Hematopoietic multipotent progenitor cell treated with erythropoietin and hydrocortisone succinate and interleukin-3 and kit ligand, for 8 days (in vitro differentiated cells): ENCODE data around the gene TKTL1.

Experiments used
- DNase-seq: peaks from one replicate; pipeline ENCODE4 v3.0.0-alpha.2; 2015

The TKTL1 gene

DNA sequence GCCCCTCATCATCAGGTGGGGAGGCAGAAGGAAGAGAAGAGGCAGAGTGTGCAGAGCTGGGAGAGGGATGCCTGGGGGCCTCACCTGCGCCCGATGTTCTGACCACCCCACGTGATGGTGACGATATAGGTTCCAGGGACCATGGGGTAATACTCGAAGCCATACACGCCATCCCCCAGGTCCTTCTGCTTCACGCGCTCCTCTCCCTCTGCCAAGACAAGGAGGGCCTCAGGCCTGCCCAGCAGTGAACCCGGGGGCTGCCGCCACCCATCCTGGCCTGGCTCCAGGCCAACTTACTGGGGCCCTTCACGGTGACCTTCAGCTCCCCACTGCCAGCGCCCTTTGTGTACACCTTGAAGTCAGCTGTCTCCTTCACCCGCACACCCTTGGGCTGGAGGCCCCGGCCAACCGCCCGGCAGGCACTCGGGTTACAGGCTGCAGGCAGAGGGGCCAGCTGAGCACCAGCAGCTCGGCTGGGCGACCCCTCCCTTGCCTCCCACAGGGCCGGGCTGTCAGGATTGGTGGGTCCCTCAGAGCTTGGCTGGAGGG is 69.5 kb downstream of the TKTL1 start:
- DNase-seq, result no peak

DNA sequence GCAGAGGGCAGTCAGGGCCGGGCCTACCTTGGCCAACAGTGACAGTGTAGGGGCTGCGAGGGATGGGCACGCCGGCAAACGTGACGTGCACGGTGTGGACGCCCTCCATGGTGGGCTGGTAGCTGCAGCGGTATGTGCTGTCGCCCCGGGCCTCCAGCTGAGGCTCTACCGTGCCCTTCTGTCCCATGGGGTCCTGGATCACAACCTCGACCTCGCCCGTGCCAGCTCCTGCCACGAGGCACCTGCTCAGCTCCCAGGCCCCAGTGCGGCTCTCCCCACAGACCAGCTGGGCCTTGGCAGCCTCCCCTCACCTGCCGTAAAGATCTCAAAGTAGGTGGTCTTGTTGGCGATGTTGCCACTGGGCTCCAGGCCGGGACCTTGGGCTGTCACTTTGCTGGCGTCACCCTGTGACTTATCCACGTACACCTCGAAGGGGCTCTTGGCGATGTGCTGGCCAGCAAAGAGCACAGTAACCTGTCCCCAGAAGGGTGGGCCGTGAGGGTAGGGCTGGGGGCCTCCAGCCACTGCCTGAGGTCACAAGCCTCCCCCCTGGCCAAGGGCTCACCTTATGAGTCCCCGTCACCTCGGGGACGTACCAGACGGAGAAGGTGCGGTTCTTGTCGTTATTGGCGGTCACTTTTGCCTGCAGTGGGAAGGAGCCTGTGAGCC is 70.5 kb downstream of the TKTL1 start:
- DNase-seq, result no peak

DNA sequence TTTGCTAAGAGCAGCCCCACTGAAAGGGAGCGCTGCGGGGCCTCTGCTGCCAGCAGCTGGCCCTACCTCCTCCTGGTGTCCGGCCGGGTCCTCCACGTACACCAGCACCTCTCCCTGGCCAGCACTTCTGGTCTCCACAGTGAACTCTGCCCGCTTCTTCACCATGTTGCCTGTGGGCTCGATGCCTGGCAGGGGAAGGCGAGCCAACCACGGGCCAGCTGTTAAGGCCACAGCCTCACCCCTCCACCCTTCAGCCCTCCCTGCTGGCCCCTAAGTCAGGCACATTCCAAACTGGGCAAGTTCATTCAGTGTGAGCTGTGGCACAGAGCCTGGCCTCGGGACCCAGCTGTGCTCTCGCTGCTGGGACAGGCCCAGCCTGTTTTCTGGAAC is 71.1 kb downstream of the TKTL1 start:
- peak; percentile 23 for DNase-seq

DNA sequence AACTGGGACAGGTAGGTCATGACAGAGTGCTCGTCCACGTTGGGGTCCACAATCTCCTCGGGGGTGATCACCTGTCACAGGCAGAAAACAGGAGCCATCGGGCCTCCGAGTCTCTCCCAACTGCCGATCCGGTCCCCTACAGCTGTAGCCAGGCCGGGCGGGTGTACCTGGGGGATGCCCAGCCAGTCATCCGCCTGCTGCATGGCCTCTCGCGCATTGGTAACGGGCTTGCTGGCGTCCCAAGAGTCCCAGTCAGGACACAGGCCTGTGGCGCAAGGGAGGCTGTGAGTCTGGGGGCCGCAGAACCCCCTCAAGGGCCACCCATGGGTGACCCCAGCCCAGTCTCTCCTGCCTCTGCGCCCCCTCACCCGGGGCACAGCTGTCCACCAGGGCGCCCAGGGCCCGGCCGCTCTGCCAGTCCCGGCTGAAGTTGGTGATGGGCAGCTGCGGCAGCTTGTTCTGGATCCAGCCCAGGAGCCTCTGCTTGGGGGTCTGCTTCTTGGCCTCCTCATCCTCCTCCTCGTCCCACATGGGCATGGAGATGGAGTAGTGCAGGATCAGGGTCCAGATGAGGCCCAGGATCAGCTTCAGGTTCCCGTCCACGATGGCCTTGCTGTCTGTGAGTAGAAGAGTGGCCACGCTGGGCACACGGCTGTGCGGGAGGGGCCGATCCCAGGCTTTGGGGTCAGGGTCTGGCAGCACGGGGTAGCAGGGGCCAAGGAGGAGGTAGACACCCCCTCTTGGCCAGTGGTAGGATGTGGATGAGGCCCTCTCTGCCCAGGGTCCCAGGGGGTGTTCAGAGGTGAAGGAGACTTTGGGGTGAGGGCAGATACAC is 72.1 kb downstream of the TKTL1 start:
- DNase-seq, result no peak

DNA sequence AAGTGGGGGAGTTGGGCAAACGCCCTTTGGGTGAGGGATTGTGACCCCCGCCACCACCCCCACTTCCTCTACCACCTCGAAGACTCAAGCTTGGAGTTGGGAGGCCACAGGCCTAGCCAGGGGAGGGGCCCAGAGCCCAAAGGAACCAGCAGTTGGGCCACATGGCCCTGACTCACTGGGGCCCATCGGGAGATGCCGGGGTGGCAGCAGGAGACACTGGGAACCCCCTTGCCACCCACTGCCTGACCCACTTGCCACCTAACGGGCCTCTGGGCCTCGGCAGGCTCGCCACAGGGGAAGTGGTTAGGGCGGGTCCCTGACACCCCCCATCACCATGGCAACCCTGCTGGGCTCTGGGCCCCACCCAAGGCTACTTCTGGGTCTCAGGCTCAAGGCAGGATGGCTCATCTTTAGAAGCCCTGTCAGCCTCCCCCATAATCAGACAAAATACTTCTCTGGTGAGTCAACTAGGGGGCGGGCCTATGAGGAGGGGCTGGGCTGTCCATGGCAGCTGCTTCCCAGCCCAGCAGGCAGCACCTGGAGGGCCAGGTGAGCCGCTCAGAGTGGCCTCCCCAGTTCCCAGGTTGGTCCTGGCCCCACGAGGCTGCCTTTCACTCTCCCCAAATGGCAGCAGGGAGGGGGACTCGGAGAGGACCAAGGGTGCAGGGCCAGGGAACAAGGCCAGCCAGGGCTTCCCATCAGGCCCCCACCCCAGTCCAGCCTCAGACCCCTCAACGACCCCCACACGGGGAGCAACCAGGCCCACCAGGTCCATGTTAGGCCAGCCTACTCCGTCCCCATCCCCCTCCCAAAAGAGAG is 73.2 kb downstream of the TKTL1 start:
- DNase-seq, result peak; percentile 94

DNA sequence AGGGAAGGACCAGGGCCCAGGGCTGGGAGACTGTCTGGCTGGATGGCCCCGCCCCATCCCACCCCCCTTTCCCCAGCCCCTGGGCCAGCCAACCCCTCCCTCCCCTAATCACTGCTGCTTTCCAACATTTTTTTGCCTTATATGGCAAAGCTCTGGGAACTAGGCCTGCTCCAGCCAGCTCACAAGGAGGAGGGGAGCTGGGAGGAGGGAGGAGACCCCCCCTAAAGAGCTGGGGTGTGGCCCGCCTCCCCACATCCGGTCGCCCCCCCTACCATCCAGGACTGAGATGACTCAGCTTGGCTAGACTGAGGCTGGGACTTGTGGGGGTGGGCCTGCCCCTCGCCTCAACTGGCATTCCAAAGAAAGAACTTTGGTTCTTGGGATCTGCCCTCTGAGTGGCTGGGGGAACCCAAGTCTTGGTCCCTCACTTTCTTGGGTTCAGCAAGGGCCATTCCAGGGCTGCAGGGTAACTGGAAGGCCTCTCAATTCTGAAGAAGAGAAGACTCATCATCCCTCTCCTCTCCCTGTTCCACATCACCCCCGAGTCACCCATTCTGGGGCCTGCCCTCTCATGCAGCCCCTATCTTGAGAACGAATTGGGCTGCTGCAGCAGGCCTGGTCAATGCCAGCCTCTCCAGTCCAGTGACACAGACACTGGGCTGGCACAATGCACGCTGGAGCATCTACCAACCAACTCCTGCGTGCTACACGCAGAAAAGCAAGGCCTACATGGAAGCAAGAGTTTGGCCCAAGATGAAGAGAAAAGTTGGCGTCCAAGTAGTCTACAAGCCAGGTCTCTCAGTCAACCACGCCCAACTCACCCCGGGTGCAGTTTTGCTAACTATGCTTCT is 74.1 kb downstream of the TKTL1 start:
- DNase-seq, result peak; percentile 71

DNA sequence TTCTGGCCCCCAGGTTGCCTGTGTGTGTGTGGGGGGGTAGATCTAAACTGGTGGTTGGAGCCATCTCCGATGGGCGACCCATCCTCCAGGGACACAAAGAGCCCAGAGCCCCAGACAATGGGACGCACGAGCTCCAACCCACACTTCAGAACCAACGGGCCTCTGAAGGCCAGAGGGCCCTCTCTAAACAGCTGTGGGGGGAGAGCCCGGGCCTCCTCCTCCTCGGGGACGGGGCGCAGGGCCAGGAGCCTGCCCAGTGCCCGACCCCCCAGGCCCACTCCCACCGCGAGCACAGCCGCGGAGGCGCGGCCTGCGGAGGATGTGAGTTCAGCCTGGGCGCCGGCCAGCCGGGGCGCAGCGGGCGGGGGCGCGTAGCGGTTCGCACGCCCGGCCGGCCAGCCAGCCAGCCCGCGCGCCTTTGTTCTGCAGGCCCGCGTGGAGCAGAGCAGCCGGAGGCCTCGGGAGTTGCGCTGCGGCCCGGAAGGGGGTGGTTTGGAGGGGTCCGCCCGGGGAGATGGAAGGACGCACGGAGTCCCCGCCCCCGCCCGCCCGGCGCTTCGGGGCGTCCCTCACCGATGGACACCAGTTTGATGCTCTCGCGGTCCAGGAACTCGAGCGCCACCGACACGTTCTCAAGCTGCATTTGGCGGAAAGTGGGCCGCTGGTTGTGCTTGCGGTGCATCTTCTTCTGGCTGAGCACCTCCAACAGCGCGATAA is 74.9 kb downstream of the TKTL1 start:
- DNase-seq, result no peak

DNA sequence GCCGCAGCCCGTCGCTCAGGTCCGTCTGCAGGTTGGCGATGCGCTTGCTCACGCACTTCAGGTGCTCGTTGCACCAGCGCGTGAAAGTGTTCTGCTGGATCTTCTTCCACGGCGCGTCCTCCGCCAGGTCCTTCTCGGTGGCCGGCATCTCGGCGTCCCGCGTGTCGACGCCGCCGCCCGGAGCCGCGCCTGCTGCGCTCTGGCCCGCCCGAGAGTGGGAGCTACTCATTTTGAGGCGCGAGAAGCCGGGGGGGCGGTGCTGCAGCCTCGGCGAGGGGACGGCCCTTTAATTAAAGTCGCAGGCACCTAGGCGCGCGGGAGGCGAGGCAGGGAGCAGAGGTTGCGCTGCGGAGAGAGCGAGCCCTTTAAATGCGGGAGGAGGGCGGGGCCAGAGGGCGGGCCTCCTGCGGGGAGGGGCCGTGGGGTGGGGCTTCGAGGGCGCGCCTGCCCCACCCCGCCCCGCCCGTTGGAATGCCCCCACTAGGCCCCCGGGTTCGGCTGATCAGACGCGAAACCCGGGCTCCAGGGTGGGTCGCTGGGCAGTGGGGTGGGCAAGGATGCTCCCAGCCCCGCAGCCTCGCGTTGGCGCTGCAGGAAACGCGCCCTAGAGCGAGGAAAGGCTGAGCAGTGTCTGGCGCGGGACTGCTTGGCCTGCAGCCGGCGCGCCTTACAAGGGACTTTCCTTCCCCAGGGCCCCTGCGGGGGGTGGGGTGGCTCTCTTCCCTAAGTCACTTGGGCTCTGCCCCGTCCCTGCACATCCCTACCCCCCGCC is 75.6 kb downstream of the TKTL1 start:
- DNase-seq, result peak; percentile 92

DNA sequence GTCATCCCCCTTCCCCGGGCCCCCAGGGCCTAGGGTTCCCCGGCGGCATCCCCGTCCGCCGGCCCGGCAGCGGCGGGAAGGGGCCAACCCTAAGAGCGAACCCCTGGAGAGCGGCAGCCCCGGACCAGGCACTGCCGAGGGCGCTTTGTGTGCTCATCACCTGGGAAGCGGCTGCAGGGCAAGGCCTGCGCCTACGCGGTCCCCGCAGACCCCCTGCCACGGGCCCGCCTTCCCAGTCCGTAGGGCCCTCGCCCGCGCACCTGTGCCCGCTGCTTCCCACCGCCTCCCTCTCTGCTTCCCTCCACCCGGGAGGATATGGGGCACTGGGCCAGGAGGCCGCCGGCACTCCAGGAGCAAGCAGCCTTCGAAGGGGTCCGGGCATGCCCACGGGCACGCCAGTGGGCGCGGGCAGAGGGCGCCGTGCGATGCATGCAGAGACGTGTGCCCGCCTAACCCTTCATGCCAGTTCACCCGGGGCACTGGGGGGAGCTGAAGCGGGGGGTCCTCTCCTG is 76.2 kb downstream of the TKTL1 start:
- DNase-seq, result no peak

DNA sequence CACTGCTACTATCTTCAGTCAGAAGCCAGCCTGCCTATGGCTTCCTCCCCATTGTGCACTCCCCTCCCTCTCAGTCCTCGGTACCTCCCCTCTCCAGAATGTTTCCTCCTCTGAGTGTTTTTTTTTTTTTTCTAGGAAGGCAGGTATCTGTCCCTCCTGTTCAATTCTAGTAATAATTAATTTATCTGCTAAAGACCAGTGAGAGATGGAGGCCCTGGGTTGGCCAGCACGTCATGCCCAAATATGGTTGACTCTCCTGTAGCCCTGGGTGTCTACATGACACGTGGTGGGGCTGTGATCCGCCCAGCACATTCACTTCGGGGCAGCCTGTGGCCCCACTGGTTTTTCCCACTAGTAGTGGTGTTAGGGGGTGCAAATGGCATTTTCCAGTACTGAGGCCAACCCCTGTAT is 77.0 kb downstream of the TKTL1 start:
- peak; percentile 62 for DNase-seq

DNA sequence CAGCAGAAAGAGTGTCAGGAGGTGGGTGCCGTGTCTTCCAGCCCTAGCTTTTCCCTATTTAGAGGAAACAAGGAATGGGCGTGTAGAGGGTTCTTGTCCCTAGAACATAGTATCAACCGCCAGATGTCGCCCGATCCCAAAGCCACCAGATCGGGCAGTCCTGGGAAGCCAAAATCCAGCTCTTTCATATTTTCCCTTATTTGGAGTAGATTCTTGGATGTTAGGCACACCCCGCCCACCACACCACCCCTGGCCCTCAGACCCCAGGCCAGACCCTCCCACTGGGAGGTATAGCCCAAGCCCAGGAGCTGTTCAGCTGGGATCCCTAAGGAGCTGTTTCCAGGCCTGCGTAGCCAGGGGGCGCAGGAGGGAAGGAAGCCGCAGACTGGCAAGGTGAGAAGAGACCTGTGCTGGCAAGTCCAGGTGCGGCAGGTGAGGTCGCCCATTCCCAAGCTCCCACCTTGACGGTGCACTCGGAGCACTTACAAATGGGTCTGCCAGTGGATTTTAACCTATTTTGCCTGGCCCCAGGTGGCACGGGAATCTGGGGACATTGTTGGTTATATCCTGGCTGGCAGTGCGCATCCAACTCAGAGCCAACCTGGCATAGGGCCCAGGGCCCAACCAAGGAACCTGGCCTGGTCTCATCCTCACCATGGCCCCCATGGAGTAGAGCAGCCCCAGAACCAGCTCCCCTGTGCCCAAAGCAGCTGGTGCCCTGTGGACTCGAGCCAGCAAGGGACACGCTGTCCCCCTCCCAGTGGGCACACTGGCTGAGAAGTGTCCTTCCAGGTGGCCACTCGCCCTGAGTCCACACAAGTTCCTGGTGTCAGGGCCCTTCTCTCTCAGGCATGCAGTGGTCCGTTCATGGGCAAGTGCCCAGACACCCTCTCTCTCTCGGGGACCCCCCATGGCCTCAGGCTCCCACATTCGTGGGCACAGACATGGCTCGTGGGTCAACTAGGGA is 78.0 kb downstream of the TKTL1 start:
- DNase-seq, result peak; percentile 64

DNA sequence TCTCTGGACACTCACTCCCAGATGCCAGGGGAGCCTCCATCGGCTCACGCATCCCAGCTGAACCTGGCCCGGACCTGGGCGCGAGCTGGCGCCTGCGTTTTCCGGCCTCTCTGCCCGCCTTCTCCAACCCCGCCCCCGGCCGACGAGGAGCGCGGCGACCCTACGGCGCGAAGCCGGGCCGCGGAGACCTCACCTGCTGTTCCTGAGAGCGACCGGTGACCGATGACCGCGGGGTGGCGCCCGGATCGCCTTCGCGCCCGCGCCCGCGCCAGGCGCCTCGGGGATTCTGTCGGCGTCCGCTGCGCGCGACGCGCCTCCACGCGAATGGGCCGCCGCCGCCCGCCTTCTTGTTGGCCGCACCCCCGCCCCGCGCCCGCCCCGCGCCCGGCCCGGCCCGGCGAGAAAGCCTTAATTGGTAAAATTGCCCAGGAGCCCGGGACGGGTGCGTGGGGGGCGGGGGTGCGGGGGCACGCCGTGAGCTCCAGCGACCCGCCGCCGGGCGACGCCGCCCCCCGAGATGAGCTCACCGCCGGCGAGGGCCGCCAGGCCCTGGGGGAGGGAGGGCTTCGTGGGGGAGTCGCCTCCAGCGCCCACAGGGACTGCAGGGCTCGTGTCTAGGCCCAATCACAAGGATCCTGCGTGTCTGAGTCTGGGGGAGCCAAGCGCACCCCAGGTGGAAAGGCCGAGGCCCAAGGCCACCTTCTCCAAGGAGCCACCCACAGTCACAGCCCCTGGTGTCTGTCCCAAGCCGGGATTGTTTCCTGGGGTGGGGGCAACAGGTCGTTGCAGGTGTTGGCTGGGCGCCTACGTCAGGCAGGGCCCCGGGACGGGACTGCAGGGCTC is 78.9 kb downstream of the TKTL1 start, which contains the start of gene FLNA:
FLNA (minus strand) TSS at position 322 of the 843 bp plus-strand sequence. CDS start 3,389 bp downstream, outside the sequence.
- DNase-seq, result no peak

DNA sequence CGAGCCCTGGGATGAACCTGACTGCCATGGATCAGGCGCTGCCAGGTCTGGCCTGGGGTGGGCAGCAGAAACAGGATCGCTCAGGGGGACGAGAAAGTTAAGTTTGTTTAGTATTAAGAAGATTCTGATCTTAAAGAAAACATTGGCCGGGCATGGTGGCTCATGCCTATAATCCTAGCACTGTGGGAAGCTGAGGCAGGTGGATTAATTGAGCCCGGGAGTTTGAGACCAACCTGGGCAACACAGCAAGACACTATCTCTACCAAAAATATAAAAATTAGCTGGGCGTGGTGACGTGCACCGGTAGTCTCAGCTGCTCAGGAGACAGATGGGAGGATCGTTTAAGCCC is 79.5 kb downstream of the TKTL1 start:
- no peak for DNase-seq

DNA sequence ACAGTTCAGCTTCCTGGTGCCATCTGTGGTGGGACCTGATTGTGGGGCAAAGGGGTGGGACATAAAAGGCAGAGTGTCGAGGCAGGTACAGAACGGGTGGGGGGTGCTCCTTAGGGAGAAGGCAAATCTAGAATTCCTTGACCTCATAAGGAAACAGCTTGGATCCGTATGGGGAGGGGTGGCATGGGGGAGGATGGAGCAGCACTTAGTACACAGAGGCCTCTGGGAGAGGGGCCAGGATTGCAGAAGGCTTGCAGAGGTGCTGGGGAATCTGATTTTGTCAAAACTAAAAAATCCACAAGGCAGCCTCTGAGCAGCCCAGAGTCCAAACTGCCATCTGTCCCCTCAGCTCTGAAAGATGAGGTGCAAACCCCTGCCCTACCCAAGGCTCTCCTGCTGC is 81.2 kb downstream of the TKTL1 start:
- no peak for DNase-seq

DNA sequence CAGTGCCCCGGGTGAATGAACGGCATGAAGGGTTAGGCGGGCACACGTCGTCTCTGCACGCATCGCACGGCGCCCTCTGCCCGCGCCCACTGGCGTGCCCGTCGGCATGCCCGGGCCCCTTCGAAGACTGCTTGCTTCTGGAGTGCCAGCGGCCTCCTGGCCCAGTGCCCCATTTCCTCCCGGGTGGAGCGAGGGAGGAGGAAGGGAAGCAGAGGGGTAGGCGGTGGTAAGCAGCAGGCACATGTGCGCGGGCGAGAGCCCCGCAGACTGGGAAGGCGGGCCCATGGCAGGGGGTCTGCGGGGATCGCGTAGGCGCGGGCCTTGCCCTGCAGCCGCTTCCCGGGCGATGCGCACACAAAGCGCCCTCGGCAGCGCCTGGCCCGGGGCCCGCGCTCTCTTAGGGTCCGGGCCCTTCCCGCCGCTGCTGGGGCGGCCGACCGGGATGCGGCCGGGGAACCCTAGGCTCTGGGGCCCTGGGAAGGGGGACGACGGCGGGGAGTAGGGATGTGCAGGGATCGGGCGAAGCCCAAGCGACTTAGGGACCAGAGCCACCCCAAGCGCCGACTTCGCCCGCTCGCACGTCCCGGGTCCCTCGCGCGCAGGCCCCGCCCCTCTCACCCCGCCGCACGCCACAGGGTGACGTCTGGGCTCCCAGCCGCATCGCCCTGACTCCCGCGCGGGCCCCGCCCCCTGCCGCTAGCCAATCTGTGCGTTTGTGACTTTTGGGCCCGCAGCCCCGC is 82.6 kb downstream of the TKTL1 start:
- peak; percentile 48 for DNase-seq

DNA sequence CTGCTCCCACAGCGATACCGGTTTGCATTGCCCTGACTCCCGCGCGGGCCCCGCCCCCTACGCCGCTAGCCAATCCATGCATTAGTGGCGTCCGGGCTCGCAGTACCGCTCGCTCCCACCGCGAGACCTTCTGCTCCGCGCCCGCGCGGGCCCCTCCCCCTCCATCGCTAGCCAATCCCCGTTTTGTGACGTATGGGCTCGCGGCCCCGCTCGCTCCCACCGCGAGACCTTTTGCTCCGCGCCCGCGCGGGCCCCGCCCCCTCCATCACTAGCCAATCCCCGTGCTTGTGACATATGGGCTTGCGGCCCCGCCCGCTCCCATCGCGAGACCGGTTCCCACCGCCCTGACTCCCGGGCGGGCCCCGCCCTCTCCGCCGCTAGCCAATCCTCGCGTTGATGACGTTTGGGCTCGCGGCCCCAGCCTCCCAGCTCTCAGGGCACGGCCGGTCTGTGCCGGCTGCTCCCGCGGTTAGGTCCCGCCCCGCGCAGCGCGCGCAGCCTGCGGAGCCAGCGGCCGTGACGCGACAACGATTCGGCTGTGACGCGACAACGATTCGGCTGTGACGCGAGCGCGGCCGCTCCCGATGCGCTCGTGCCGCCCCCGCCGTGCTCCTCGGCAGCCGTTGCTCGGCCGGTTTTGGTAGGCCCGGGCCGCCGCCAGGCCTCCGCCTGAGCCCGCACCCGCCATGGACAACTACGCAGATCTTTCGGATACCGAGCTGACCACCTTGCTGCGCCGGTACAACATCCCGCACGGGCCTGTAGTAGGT is 83.4 kb downstream of the TKTL1 start, which contains the start of gene EMD:
EMD (plus strand) TSS at position 497 of the 770 bp plus-strand sequence; CDS start at position 687, 190 bp downstream.
- peak; percentile 96 for DNase-seq

DNA sequence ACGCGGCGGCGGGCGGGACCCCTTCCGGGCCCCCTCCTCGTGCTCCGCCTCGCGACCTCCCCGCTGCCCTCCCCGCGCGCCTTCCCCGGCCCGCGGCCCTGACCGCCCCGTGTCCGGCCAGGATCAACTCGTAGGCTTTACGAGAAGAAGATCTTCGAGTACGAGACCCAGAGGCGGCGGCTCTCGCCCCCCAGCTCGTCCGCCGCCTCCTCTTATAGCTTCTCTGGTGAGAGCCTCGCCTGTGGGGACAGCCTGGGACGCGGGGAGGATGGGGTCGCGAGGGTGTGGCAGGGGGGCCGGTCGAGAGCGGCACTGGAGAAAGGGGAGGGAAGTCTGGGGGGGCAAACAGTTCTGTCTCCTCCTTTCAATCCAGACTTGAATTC is 84.0 kb downstream of the TKTL1 start:
- DNase-seq, result no peak
